H9 (cell line): ENCODE measurements around the gene RCSD1. TPM values are rescaled to one million over a fixed set of nuclear protein-coding genes. Genes with fewer than 3 reads are reported as not detected.

ENCODE experiments used
- DNase-seq: peaks from one replicate; pipeline ENCODE4 v3.0.0-alpha.2; 2017
- H2AFZ ChIP-seq: one replicate; pipeline ENCODE4 v1.6.1; 2013; ENCODE audit warnings: mild to moderate bottlenecking, low read length, control low read depth, moderate library complexity
- H2AK5ac ChIP-seq: 2 replicates; pipeline ENCODE4 v1.6.1; 2013; ENCODE audit warnings: low read length, control low read depth, mixed read lengths; ENCODE audit not compliant: insufficient read length
- H2BK120ac ChIP-seq: one replicate; pipeline ENCODE4 v1.6.1; 2013; ENCODE audit warnings: low read depth, mild to moderate bottlenecking, low read length, control low read depth, inconsistent platforms; ENCODE audit not compliant: poor library complexity, severe bottlenecking
- H2BK12ac ChIP-seq: 2 replicates; pipeline ENCODE4 v1.6.1; 2013; ENCODE audit warnings: low read length, control low read depth, mixed read lengths, low read depth; ENCODE audit not compliant: insufficient read length
- H2BK15ac ChIP-seq: 2 replicates; pipeline ENCODE4 v1.6.1; 2013; ENCODE audit warnings: low read depth, low read length, control low read depth
- H2BK20ac ChIP-seq: one replicate; pipeline ENCODE4 v1.6.1; 2013; ENCODE audit warnings: low read depth, mild to moderate bottlenecking, low read length, control low read depth, inconsistent platforms; ENCODE audit not compliant: poor library complexity, severe bottlenecking
- H2BK5ac ChIP-seq: 2 replicates; pipeline ENCODE4 v1.6.1; 2013; ENCODE audit warnings: low read length, control low read depth, mixed read lengths; ENCODE audit not compliant: insufficient read length
- H3K14ac ChIP-seq: 2 replicates; pipeline ENCODE4 v1.6.1; 2013; ENCODE audit warnings: low read length, control low read depth; ENCODE audit not compliant: insufficient read depth
- H3K18ac ChIP-seq: 2 replicates; pipeline ENCODE4 v1.6.1; 2013; ENCODE audit warnings: low read depth, mild to moderate bottlenecking, mixed read lengths, low read length, control low read depth; ENCODE audit not compliant: insufficient read length
- H3K23ac ChIP-seq: 2 replicates; pipeline ENCODE4 v1.6.1; 2013; ENCODE audit warnings: low read length, control low read depth, mixed read lengths, low read depth; ENCODE audit not compliant: insufficient read length
- H3K23me2 ChIP-seq: 2 replicates; pipeline ENCODE4 v1.6.1; 2013; ENCODE audit warnings: low read depth, mild to moderate bottlenecking, mixed read lengths, low read length, control low read depth; ENCODE audit not compliant: insufficient read length, poor library complexity, severe bottlenecking
- H3K27ac ChIP-seq: 2 replicates; pipeline ENCODE4 v1.5.1; 2013; ENCODE audit warnings: low read length, control low read depth, mixed read lengths, low read depth; ENCODE audit not compliant: insufficient read length
- H3K27me3 ChIP-seq: 2 replicates; pipeline ENCODE4 v1.6.1; 2013; ENCODE audit warnings: low read length, control low read depth, inconsistent platforms; ENCODE audit not compliant: insufficient read depth
- H3K4ac ChIP-seq: 2 replicates; pipeline ENCODE4 v1.6.1; 2013; ENCODE audit warnings: low read depth, mild to moderate bottlenecking, control low read depth, inconsistent platforms, low read length, moderate library complexity
- H3K4me1 ChIP-seq: 2 replicates; pipeline ENCODE4 v1.6.1; 2013; ENCODE audit warnings: low read length, control low read depth, inconsistent platforms; ENCODE audit not compliant: insufficient read depth
- H3K4me2 ChIP-seq: 2 replicates; pipeline ENCODE4 v1.6.1; 2013; ENCODE audit warnings: low read length, control low read depth, mixed read lengths; ENCODE audit not compliant: insufficient read length, insufficient read depth
- H3K56ac ChIP-seq: 2 replicates; pipeline ENCODE4 v1.6.1; 2013; ENCODE audit warnings: low read depth, mild to moderate bottlenecking, mixed read lengths, low read length, control low read depth; ENCODE audit not compliant: insufficient read length
- H3K79me1 ChIP-seq: 2 replicates; pipeline ENCODE4 v1.6.1; 2013; ENCODE audit warnings: low read depth, mild to moderate bottlenecking, moderate library complexity, low read length, control low read depth, inconsistent platforms; ENCODE audit not compliant: insufficient read depth, poor library complexity, severe bottlenecking
- H3K79me2 ChIP-seq: 2 replicates; pipeline ENCODE4 v1.6.1; 2013; ENCODE audit warnings: low read length, control low read depth, inconsistent platforms; ENCODE audit not compliant: insufficient read depth
- H3K9ac ChIP-seq: 2 replicates; pipeline ENCODE4 v1.6.1; 2013; ENCODE audit warnings: low read length, control low read depth, mixed read lengths; ENCODE audit not compliant: insufficient read length; ENCODE audit errors: extremely low read depth
- H3K9me3 ChIP-seq: one replicate; pipeline ENCODE4 v1.6.1; 2013; ENCODE audit warnings: low read depth, low read length, inconsistent platforms; ENCODE audit not compliant: control insufficient read depth
- H3T11ph ChIP-seq: one replicate; pipeline ENCODE4 v1.6.1; 2013; ENCODE audit warnings: mild to moderate bottlenecking, low read length, control low read depth, inconsistent platforms
- H4K20me1 ChIP-seq: one replicate; pipeline ENCODE4 v1.6.1; 2013; ENCODE audit not compliant: control insufficient read depth, insufficient read length, insufficient read depth
- H4K5ac ChIP-seq: 2 replicates; pipeline ENCODE4 v1.6.1; 2013; ENCODE audit warnings: low read depth, mild to moderate bottlenecking, mixed read lengths, low read length, control low read depth; ENCODE audit not compliant: insufficient read length
- H4K8ac ChIP-seq: replicated peaks from 2 replicates; pipeline ENCODE4 v1.6.1; 2013; ENCODE audit warnings: low read length, control low read depth, mixed read lengths, low read depth; ENCODE audit not compliant: insufficient read length
- H4K91ac ChIP-seq: 2 replicates; pipeline ENCODE4 v1.6.1; 2013; ENCODE audit warnings: low read depth, mild to moderate bottlenecking, moderate library complexity, mixed read lengths, low read length, control low read depth; ENCODE audit not compliant: insufficient read length
- H3K27ac Mint-ChIP-seq, 3 experiments: 2 replicates in 2 of 3; 3 replicates in 1 of 3; pipeline ENCODE4 v1.8.0; 2020 to 2021; ENCODE audit warnings: mixed read lengths in 3 of 3, mild to moderate bottlenecking in 1 of 3, moderate library complexity in 1 of 3
- H3K27me3 Mint-ChIP-seq: 2 replicates; pipeline ENCODE4 v1.8.0; 2021; ENCODE audit warnings: low read depth, mild to moderate bottlenecking, moderate library complexity, mixed read lengths
- H3K36me3 Mint-ChIP-seq, 3 experiments: 2 replicates in 2 of 3; 3 replicates in 1 of 3; pipeline ENCODE4 v1.8.0; 2020 to 2021; ENCODE audit warnings: low read depth in 3 of 3, mixed read lengths in 3 of 3; ENCODE audit not compliant: insufficient read depth in 1 of 3
- H3K4me1 Mint-ChIP-seq, 2 experiments: 2 replicates each; pipeline ENCODE4 v1.8.0; 2020; ENCODE audit warnings: mixed read lengths in 2 of 2
- H3K4me3 Mint-ChIP-seq, 2 experiments: 2 replicates in 1 of 2; 3 replicates in 1 of 2; pipeline ENCODE4 v1.8.0; 2020 to 2021; ENCODE audit warnings: mild to moderate bottlenecking in 2 of 2, mixed read lengths in 2 of 2, moderate library complexity in 1 of 2
- H3K9me3 Mint-ChIP-seq, 2 experiments: 2 replicates in 1 of 2; 3 replicates in 1 of 2; pipeline ENCODE4 v1.8.0; 2020; ENCODE audit warnings: mild to moderate bottlenecking in 2 of 2, mixed read lengths in 2 of 2, moderate library complexity in 1 of 2
- WGBS: extraction: QIAGEN DNeasy Blood & Tissue Kit; methylation state at CpG from one replicate; pipeline ENCODE4 v1.1.7; 2013; ENCODE audit warnings: missing lambda C conversion rate, low lambda C conversion rate, mixed read lengths; ENCODE audit not compliant: insufficient read length; ENCODE audit errors: extremely low coverage; 5-methylcytosine and 5-hydroxymethylcytosine counted together
- total RNA-seq: library from RNA; stranded (reverse); gene quantifications from 2 replicates; pipeline ENCODE4 v1.2.1, GENCODE V29; 2021
- TF ChIP-seq, protein P1 (sequence below): fragments of 200-600 bp; sonication (generic); conservative IDR thresholded peaks from 3 replicates; pipeline ENCODE4 v1.8.0; 2021; ENCODE audit warnings: antibody characterized with exemption, mild to moderate bottlenecking

Gene RCSD1
- total RNA-seq, 1 experiment from 2014 or later: 0.13 TPM

DNA sequence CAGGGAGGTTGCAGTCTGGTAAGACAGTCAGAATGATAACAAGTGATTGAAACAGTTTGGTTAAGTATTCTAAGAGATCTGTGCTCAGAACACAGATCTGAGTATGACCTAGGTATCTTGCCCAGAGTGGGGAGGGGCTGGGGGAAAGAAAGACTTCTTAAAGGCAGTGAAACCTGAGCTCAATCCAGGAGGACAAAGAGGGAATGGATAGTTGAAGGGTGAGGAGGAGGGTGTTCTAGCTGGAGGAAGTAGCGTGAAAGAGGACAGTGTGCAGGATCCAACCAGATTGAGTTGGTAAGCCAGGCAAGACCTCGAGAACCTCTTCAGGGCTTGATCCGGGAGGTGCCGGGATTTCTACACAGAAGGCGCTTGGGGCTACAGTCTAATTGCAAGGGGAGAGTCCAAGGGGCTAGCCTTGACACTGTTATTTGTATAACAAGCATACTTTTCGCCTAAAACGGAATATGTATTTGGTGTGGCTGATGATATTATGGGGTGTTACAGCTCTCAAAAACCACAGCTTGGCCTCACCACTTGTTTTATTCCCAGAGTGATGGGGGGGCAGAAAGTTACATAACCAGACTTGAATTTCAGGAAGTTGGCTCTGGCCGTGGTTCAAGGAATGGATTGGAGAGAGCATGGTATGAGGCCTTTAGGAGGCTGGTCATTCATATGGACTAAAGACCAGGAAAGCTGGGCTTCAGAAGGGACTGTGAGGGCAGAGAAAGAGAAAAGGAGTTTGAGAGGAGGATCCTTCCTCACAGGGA lies 19.1 kb downstream of the RCSD1 start:
- no peak overlapping the region for H3K18ac ChIP-seq
- no peak overlapping the region for H2BK5ac ChIP-seq
- no peak overlapping the region for H3K4me2 ChIP-seq
- H3K23ac ChIP-seq: no peak overlapping the region
- Mint-ChIP-seq H3K9me3 (no peaks in the 10 kb centered on the region), H3K4me1 (peaks cover 11 to 19% of the 10 kb centered on the region in 2 experiments), H3K36me3 (no peaks in the 10 kb centered on the region), H3K27me3 (peaks cover 3% of the 10 kb centered on the region), H3K4me3 (no peak overlapping the region), H3K27ac (0 out of 7 replicates have a peak overlapping the region, but pooled peaks of 1 of the 3 experiments have one; percentile 24)
- H2BK15ac ChIP-seq: no peak overlapping the region
- no peaks in the 10 kb centered on the region for H4K20me1 ChIP-seq
- H2AK5ac ChIP-seq: no peak overlapping the region
- H2BK20ac ChIP-seq: no peak overlapping the region
- no peak overlapping the region for H4K8ac ChIP-seq
- H2AFZ ChIP-seq: no peak overlapping the region
- H3K14ac ChIP-seq: no peak overlapping the region
- TF ChIP-seq, protein P1, sequence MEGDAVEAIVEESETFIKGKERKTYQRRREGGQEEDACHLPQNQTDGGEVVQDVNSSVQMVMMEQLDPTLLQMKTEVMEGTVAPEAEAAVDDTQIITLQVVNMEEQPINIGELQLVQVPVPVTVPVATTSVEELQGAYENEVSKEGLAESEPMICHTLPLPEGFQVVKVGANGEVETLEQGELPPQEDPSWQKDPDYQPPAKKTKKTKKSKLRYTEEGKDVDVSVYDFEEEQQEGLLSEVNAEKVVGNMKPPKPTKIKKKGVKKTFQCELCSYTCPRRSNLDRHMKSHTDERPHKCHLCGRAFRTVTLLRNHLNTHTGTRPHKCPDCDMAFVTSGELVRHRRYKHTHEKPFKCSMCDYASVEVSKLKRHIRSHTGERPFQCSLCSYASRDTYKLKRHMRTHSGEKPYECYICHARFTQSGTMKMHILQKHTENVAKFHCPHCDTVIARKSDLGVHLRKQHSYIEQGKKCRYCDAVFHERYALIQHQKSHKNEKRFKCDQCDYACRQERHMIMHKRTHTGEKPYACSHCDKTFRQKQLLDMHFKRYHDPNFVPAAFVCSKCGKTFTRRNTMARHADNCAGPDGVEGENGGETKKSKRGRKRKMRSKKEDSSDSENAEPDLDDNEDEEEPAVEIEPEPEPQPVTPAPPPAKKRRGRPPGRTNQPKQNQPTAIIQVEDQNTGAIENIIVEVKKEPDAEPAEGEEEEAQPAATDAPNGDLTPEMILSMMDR: no peak
- no peaks in the 10 kb centered on the region for H3K79me2 ChIP-seq
- no peak overlapping the region for H3K9ac ChIP-seq
- H3K27ac ChIP-seq: no peak overlapping the region
- no peaks in the 10 kb centered on the region for H3K4me1 ChIP-seq
- H3K23me2 ChIP-seq: no peaks in the 10 kb centered on the region
- H3K79me1 ChIP-seq: no peaks in the 10 kb centered on the region
- H3K27me3 ChIP-seq: no peaks in the 10 kb centered on the region
- no peak overlapping the region for H2BK120ac ChIP-seq
- H3K9me3 ChIP-seq: no peaks in the 10 kb centered on the region
- no peak overlapping the region for H4K5ac ChIP-seq
- no CpG with 5 or more reads among the region's 8 CpGs for WGBS
- no peak overlapping the region for H3T11ph ChIP-seq
- DNase-seq: no peak
- no peak overlapping the region for H4K91ac ChIP-seq
- no peak overlapping the region for H3K4ac ChIP-seq
- H2BK12ac ChIP-seq: no peak overlapping the region
- H3K56ac ChIP-seq: no peak overlapping the region
